Naive thymus-derived CD4-positive, alpha-beta T cell (primary cell): ENCODE measurements around the gene TCL1B. TPM values are rescaled to one million over a fixed set of nuclear protein-coding genes. Genes with fewer than 3 reads are reported as not detected.

Source experiments
- ATAC-seq: fragments of 150-1000 bp; cut with Tn5 transposase; 2 replicates; pipeline ENCODE4 v1.10.0; 2021; ENCODE audit warnings: mild to moderate bottlenecking, moderate library complexity
- CTCF ChIA-PET: fragments of 350-600 bp; sonication (Branson Sonifier 250); formaldehyde crosslinking; loops from one replicate; lab custom pipeline; 2021; ENCODE audit warnings: antibody characterized with exemption; lab: Charles Lee
- POLR2A ChIA-PET: fragments of 350-600 bp; sonication (Branson Sonifier 250); formaldehyde crosslinking; loops from one replicate; lab custom pipeline; 2021; ENCODE audit warnings: antibody characterized with exemption, inconsistent platforms; lab: Charles Lee
- DNase-seq, 9 donors: peaks; one replicate each; pipeline versions ENCODE4 v3.0.0 to v3.0.0-alpha.2; 2020 to 2022; ENCODE audit warnings: mixed read lengths in 1 of 9
- H3K27ac ChIP-seq: one replicate; pipeline ENCODE4 v1.7.0; 2013; ENCODE audit warnings: mild to moderate bottlenecking, low read depth, low read length, moderate library complexity
- H3K27me3 ChIP-seq, 2 donors: one replicate each; pipeline ENCODE4 v1.7.0; 2013; ENCODE audit warnings: low read length in 2 of 2, mild to moderate bottlenecking in 2 of 2, moderate library complexity in 2 of 2; ENCODE audit not compliant: control insufficient read depth in 2 of 2, insufficient read depth in 2 of 2
- H3K36me3 ChIP-seq, 3 experiments: 1 replicate in 2 of 3; 2 replicates in 1 of 3; pipeline ENCODE4 v1.7.0; 2013; ENCODE audit warnings: low read length in 3 of 3, mild to moderate bottlenecking in 3 of 3, moderate library complexity in 1 of 3; ENCODE audit not compliant: insufficient read depth in 3 of 3, control insufficient read depth in 2 of 3
- H3K4me1 ChIP-seq, 2 donors: one replicate each; pipeline ENCODE4 v1.7.0; 2013; ENCODE audit warnings: low read length in 2 of 2, mild to moderate bottlenecking in 2 of 2, moderate library complexity in 1 of 2; ENCODE audit not compliant: control insufficient read depth in 2 of 2, insufficient read depth in 2 of 2
- H3K4me3 ChIP-seq: 2 replicates; pipeline ENCODE4 v1.7.0; 2013; ENCODE audit warnings: mild to moderate bottlenecking, low read length
- H3K9me3 ChIP-seq, 3 experiments: 1 replicate in 2 of 3; 2 replicates in 1 of 3; pipeline ENCODE4 v1.7.0; 2013; ENCODE audit warnings: low read length in 3 of 3; ENCODE audit not compliant: control insufficient read depth in 2 of 3
- H3K27ac Mint-ChIP-seq, 9 donors: one replicate each; pipeline ENCODE4 v1.8.0; 2020 to 2022; ENCODE audit warnings: mixed read lengths in 9 of 9, mild to moderate bottlenecking in 8 of 9, moderate library complexity in 5 of 9, inconsistent platforms in 2 of 9
- H3K27me3 Mint-ChIP-seq, 5 donors: one replicate each; pipeline ENCODE4 v1.8.0; 2021 to 2022; ENCODE audit warnings: mixed read lengths in 5 of 5, mild to moderate bottlenecking in 1 of 5
- H3K36me3 Mint-ChIP-seq, 5 donors: one replicate each; pipeline ENCODE4 v1.8.0; 2020 to 2022; ENCODE audit warnings: mixed read lengths in 5 of 5, mild to moderate bottlenecking in 3 of 5, inconsistent platforms in 1 of 5
- H3K4me1 Mint-ChIP-seq, 7 donors: one replicate each; pipeline ENCODE4 v1.8.0; 2020 to 2022; ENCODE audit warnings: mixed read lengths in 7 of 7, mild to moderate bottlenecking in 3 of 7, inconsistent platforms in 1 of 7
- H3K4me3 Mint-ChIP-seq, 10 donors: one replicate each; pipeline ENCODE4 v1.8.0; 2020 to 2022; ENCODE audit warnings: mild to moderate bottlenecking in 10 of 10, mixed read lengths in 10 of 10, moderate library complexity in 6 of 10, inconsistent platforms in 2 of 10
- H3K9me3 Mint-ChIP-seq, 11 donors: one replicate each; pipeline ENCODE4 v1.8.0; 2020 to 2022; ENCODE audit warnings: mixed read lengths in 11 of 11, mild to moderate bottlenecking in 4 of 11, inconsistent platforms in 1 of 11, moderate library complexity in 1 of 11
- intact Hi-C, 2 donors: fragments of 100-400 bp; cut with micrococcal nuclease; formaldehyde crosslinking; loops; one replicate each; pipeline ENCODE4 v1.15.1; 2023
- polyA plus RNA-seq, 2 donors: library from polyadenylated mRNA; unstranded; fragments of 300-500 nt; fragmentation: Illumina TruSeq; gene quantifications; one replicate each; pipeline ENCODE4 v1.2.3, GENCODE V29; 2021
- total RNA-seq, 6 experiments: library from RNA in 5 of 6; stranded (reverse) in 5 of 6; gene quantifications; 1 replicate in 5 of 6; 2 replicates in 1 of 6; pipeline ENCODE4 v1.2.3 and lab custom pipeline; 2021 to 2026

Gene TCL1B
- total and polyA plus RNA-seq, 7 experiments from 2014 or later = 0.54 TPM; not detected in 6

DNA sequence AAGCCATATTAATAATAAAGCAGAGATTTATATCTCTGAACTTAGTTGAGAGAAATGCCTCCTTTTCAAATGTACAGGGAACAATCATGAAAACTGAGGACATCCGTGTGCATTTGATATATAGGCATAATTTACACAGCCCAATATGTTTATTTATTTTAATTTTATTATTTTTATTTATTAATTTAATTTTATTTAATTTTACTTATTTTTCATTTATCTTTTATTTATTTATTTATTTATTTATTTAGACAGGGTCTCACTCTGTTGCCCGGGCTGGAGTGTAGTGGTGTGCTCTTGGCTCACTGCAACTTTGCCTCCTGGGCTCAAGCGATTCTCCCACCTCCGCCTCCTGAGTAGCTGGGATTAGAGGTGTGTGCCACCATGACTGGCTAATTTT lies 19.3 kb downstream of the TCL1B start:
- Histone ChIP-seq H3K4me3 (no peak overlapping the region), H3K4me1 (no peaks in the 10 kb centered on the region), H3K27ac (no peak overlapping the region), H3K9me3 (no peaks in the 10 kb centered on the region), H3K27me3 (no peaks in the 10 kb centered on the region), H3K36me3 (no peaks in the 10 kb centered on the region)
- no peaks in the 10 kb centered on the region for H3K4me1 Mint-ChIP-seq
- no peaks in the 10 kb centered on the region for H3K9me3 Mint-ChIP-seq
- ChIA-PET CTCF (no interaction called here), POLR2A (no interaction called here)
- no peaks in the 10 kb centered on the region for H3K36me3 Mint-ChIP-seq
- DNase-seq (no peak), ATAC-seq (no peak)
- peaks cover 35 to 58% (median 52%) of the 10 kb centered on the region in 5 donors for H3K27me3 Mint-ChIP-seq
- H3K27ac Mint-ChIP-seq = no peak overlapping the region
- no peak overlapping the region for H3K4me3 Mint-ChIP-seq
- intact Hi-C loops = no loop called here

DNA sequence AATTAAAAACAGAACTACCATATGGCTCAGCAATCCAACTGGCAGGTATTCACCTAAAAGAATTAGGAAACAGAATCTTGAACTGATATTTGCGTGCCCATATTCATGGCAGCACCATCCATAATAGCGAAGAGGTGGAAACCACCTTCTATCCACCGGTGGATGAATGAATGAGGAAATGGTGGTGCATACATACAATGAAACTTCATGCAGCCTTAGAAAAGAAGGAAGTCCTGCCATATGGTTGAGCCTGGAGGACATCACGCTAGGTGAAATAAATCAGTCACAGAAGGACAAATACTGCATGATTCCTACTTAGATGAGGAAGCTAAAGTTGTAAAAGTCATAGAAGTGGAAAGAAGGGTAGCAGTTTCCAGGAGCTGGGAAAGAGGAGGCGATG lies 21.1 kb downstream of the TCL1B start:
- DNase-seq (no peak), ATAC-seq (no peak)
- Mint-ChIP-seq H3K9me3 (peaks cover 0 to 3% (median 0%) of the 10 kb centered on the region in 11 donors), H3K4me1 (no peaks in the 10 kb centered on the region), H3K4me3 (no peak overlapping the region), H3K27ac (no peak overlapping the region), H3K27me3 (peaks cover 22 to 59% (median 44%) of the 10 kb centered on the region in 5 donors), H3K36me3 (no peaks in the 10 kb centered on the region)
- Histone ChIP-seq H3K9me3 (no peaks in the 10 kb centered on the region), H3K27ac (no peak overlapping the region), H3K4me3 (no peak overlapping the region), H3K36me3 (no peaks in the 10 kb centered on the region), H3K27me3 (no peaks in the 10 kb centered on the region), H3K4me1 (no peaks in the 10 kb centered on the region)
- ChIA-PET POLR2A (interaction anchor here (0.7 kb wide), 1 partner anchor 203 kb away, joined by 5 read pairs; no protein-coding TSS in a partner anchor), CTCF (no interaction called here)
- intact Hi-C loops = no loop called here

DNA sequence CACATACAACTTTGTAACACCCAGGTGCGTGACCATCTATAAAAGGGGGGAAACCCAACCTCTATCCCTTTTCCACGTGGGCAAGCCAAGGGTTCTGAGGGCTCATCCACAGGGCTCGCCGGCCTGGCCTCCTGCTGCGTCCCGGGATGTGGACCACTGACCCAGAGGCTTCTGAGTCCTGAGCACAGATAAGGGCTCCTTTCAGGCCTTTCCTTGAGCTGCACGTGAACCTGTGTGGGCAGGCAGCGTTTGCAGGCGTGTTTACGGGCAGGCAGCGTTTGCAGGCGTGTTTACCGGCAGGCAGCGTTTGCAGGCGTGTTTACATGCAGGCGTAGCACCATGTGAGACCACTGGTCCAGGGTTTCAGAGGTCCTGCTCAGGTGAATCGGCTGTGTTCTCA lies 23.9 kb downstream of the TCL1B start:
- Mint-ChIP-seq H3K4me1 (peaks cover 0 to 2% (median 0%) of the 10 kb centered on the region in 7 donors), H3K36me3 (peaks cover 0 to 5% (median 0%) of the 10 kb centered on the region in 5 donors), H3K27ac (no peak overlapping the region), H3K9me3 (peaks cover 0 to 3% (median 0%) of the 10 kb centered on the region in 11 donors), H3K4me3 (no peak overlapping the region), H3K27me3 (peaks cover 23 to 51% (median 40%) of the 10 kb centered on the region in 5 donors)
- Histone ChIP-seq H3K9me3 (no peaks in the 10 kb centered on the region), H3K27me3 (no peaks in the 10 kb centered on the region), H3K4me1 (no peaks in the 10 kb centered on the region), H3K27ac (no peak overlapping the region), H3K36me3 (no peaks in the 10 kb centered on the region), H3K4me3 (no peak overlapping the region)
- DNase-seq (no peak), ATAC-seq (no peak)
- CTCF ChIA-PET = no interaction called here
- intact Hi-C loops = no loop called here
- POLR2A ChIA-PET = no interaction called here

DNA sequence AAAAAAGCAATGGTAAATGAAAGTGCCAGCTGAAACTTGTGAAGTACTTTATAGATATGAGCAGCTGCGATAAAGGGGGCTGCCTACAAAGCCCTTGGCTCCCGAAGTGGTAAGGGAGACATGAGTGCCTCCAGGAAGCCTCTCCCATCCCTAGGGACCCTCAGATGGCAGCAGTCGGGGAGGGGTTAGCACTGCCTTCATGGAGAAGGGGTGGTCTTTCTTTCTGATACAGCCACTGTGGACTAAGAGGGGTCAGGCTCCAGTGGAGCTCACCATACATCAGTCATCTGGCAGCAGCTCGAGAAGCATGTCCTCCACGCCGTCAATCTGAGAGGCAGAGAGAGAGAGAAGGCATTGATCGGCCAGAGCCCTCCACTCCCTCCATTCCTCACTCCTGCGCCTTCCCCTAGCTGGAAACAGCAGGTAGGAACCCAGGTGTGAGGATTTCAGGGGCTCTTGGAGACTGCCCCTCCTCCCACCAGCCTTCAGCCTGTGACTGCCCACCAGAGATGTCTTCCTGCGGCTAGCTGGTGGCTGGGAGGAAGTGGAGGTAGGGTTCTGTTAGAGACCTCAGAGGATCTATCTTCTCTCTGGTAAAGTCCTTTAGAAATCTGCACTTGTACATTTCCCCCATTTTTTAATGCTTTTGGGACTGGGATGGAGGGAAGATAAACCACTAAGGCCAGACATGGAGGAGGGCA lies 25.4 kb downstream of the TCL1B start:
- Histone ChIP-seq H3K36me3 (no peaks in the 10 kb centered on the region), H3K9me3 (no peaks in the 10 kb centered on the region), H3K4me1 (no peaks in the 10 kb centered on the region), H3K27me3 (no peaks in the 10 kb centered on the region), H3K27ac (no peak overlapping the region), H3K4me3 (no peak overlapping the region)
- intact Hi-C loops = no loop called here
- Mint-ChIP-seq H3K9me3 (peaks cover 0 to 3% (median 0%) of the 10 kb centered on the region in 11 donors), H3K36me3 (peaks cover 0 to 5% (median 0%) of the 10 kb centered on the region in 5 donors), H3K27ac (no peak overlapping the region), H3K4me3 (no peak overlapping the region), H3K4me1 (peaks cover 0 to 2% (median 0%) of the 10 kb centered on the region in 7 donors), H3K27me3 (peaks cover 29 to 49% (median 30%) of the 10 kb centered on the region in 5 donors)
- no peak for DNase-seq
- no peak for ATAC-seq
- ChIA-PET POLR2A (no interaction called here), CTCF (no interaction called here)

DNA sequence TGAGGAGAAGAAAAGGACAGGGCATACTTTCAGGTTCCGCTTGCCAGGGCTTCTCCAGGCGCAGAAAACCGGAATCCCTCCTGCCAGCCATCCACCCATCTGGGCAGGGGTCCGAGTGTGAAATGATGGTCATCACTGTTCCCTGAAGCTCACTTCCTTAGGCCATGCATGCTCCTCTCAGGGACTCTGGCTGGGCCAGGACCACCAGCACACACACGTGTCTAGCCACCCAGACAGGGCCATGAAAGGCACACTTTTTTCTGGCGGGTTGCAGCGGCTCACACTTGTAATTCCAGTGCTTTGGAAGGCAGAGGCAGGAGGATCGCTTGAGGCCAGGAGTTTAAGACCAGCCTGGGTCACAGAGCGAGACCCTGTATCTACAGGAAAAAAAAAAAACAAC lies 26.2 kb downstream of the TCL1B start:
- H3K27ac Mint-ChIP-seq = no peak overlapping the region
- H3K4me3 ChIP-seq = no peak overlapping the region
- peaks cover 26 to 46% (median 30%) of the 10 kb centered on the region in 5 donors for H3K27me3 Mint-ChIP-seq

DNA sequence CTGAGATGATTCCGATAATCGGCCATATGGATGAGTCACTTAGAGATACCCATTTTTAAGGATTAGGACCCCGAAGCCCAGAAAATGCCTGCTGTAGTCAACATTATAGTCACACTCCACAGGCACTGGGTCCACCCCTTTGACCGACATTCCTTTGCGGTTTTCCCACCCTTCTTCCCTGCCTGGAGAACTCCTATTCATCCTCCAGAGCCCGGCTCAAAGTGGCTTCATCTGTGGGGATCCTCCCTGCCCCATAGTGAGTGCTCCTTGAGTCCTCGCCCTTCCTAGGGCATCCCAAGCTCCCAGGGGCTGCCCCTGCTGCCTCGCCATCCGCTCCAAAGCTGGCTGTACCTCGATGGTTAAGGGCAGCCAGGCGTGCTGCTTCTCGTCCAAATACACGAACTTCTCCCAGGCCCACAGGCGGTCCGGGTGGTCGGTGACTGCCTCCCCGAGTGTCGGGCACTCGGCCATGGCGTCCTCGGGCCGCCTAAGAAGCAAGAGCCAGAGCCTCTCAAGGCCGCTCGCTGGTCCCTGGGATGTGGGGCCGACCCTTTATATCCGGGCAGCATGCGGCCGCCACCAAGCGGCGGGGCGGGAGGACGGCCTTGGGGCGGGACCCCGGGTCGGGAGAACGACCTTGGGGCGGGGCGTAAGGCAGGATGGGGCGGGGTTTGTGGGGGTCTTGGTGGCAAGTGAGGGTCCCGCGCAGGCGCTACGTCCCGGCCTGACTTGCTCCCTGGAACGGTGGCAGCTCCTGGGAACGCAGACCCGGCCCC lies 27.6 kb downstream of the TCL1B start, which contains the start of gene TCL1A:
TSS of gene TCL1A (minus strand) at position 530 of the 776 bp plus-strand sequence. CDS start at position 471, 59 bp downstream.
- peaks cover 20 to 44% (median 30%) of the 10 kb centered on the region in 5 donors for H3K27me3 Mint-ChIP-seq
- peaks cover 0 to 2% (median 0%) of the 10 kb centered on the region in 7 donors for H3K4me1 Mint-ChIP-seq
- DNase-seq = no peak
- intact Hi-C loops = no loop called here
- Histone ChIP-seq H3K27ac (no peak within 1 kb of the TSS), H3K9me3 (no peaks in the 10 kb centered on the region), H3K27me3 (no peaks in the 10 kb centered on the region), H3K4me3 (no peak within 1 kb of the TSS), H3K36me3 (no peaks in the 10 kb centered on the region), H3K4me1 (no peaks in the 10 kb centered on the region)
- CTCF ChIA-PET = no interaction called here
- POLR2A ChIA-PET = no interaction called here
- no peak within 1 kb of the TSS for H3K4me3 Mint-ChIP-seq
- no peak for ATAC-seq
- H3K9me3 Mint-ChIP-seq = peaks cover 0 to 3% (median 0%) of the 10 kb centered on the region in 11 donors
- peaks cover 0 to 5% (median 0%) of the 10 kb centered on the region in 5 donors for H3K36me3 Mint-ChIP-seq
- no peak within 1 kb of the TSS for H3K27ac Mint-ChIP-seq

More for the DNA sequence above, 26.2 kb downstream of the TCL1B start:
- peaks cover 0 to 2% (median 0%) of the 10 kb centered on the region in 7 donors for H3K4me1 Mint-ChIP-seq
- ChIA-PET CTCF (no interaction called here), POLR2A (no interaction called here)
- ATAC-seq (no peak), DNase-seq (no peak)
- Histone ChIP-seq H3K27ac (no peak overlapping the region), H3K36me3 (no peaks in the 10 kb centered on the region), H3K4me1 (no peaks in the 10 kb centered on the region), H3K27me3 (no peaks in the 10 kb centered on the region), H3K9me3 (no peaks in the 10 kb centered on the region)
- peaks cover 0 to 3% (median 0%) of the 10 kb centered on the region in 11 donors for H3K9me3 Mint-ChIP-seq
- intact Hi-C loops = no loop called here
- H3K4me3 Mint-ChIP-seq = no peak overlapping the region
- peaks cover 0 to 5% (median 0%) of the 10 kb centered on the region in 5 donors for H3K36me3 Mint-ChIP-seq
